HS-5 (cell line): ENCODE results near the gene CARMIL1.

Source experiments
- DNase-seq: peaks from one replicate; pipeline ENCODE4 v3.0.0-alpha.2; 2012; ENCODE audit warnings: low read depth

Gene CARMIL1

DNA sequence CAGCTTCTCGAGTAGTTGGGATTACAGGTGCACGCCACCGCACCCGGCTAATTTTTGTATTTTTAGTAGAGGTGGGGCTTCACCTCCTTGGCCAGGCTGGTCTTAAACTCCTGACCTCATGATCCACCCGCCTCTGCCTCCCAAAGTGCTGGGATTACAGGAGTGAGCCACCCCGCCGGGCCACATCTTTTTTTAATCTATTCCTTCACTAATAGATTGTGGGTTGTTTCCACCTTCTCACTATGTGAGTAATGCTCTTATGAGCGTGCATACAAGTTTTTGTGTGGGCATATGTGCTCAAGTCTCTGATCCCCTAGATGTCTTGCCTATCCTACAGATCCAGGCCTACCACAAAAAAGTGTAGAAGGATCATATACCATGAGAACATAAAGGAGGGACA is 30.7 kb downstream of the CARMIL1 start:
- no peak for DNase-seq

DNA sequence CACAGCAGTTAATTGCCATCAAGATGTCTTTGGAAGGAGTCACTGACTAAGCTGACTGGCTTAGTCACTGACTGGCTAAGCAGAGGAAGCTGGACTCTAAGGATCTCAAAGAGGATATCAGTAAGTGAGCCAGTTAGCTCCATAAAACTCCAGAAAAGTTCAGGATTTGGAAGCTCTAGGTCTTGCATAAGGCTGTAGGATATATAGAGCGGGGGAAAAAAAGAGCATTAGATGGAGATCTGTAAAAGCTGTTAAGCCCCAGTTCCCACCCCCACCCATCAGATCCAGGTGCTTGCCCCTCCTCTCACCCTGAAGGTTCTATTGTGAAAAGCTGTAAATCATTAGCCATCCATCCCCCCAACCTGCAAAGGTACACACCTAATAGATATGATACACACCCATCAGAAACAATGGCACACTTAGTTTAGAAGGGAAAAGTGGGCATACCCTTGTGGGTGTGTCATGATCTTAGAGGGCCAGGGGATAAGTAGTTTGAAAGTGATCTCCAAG is 32.2 kb downstream of the CARMIL1 start:
- peak; percentile 48 for DNase-seq

- DNase-seq, result peak; percentile 67
Measured at GRCh38 chr6:25312034-25312620, 33.0 kb downstream of the CARMIL1 start.

DNA sequence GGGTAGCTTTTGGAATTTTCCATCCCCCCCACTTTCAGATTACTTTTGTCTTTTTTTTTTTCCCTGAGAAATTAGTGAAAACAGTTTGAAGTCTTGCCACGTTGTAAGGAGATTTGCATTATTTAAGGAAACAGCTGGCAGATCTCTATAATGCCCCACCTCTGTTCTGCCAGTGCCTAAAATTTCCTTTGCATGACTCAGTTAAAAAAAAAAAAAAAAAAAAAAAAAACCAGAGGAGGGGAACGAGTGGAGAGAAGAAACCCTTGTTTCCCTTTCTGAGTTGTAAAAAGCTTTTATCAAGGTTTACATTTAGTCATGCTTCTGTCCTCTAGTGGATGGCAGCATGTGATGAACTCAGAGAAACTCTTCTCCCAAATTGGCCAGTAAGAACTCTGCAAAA is 33.5 kb downstream of the CARMIL1 start:
- peak; percentile 64 for DNase-seq

DNA sequence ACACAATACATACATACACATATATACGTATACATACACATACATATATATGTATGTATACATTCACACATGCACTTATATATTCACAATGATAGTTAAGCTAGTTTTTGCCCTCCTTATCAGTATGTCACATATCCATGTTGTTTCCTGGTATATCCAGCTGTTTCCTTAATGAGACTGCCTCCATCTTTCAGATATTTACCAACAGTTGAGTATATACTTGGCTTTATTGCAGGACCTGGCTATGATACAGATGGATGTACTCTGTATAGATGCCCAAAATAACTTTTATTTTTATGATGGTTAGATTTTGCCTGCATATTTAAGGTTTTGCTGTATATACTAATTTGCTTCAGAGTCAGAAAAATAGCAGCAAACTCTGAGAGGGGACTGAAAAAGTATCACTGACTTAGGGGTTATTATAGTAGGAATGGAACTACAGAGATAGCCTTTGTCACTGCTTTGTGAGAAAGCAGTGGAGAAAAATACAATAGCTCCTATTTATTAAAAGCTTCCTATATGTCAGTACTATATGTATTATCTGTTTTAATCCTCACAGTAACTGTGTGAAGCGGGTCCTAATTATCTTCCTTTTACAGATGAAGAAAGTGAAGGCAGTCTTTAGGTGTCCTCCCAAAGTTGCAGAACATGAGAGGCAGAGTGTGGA is 35.5 kb downstream of the CARMIL1 start:
- no peak for DNase-seq

DNA sequence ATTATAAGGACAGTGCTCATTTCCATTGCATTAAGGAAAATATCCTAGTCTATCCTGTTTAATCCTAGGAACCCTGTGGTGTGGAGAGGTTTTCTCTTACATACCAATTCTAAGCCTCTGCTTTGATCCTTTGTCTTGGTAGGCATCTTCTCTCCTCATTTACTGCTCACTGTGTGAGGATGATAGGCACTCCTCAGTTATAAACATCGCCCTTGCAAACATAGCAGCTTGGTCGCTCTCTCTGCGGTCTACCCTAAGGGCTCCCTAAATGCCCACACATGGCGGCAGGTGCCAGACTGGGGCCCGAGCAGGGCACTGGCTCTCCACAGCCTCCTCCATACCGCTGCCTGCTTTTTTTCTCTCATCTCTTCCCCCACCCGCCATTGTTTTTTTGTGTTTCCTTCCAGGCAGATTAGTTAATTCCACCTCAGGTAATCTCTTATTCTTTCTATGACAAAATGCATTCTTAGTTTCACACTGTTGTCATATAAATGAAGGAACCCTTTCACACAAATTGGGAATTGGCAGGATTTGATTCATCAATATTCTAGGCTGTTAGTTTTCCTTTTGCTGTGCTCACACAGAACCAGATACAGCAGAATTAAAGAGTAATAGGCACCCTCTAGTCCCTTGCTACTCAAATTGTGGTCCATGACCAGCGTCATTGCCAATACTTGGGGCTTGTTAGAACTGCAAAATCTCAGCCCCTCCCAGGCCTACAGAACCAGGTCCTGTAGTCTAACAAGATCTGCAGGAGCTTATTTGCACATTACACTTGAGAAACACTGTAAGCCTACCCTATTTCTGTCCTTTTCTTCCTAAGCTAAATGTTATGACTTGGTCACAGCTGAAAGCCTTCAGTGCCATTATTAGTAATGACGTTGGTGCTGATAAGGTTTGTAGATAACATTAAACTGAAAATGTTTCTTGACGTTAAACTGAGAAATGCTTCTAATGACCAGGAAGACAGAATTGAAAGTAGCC is 36.3 kb downstream of the CARMIL1 start:
- DNase-seq, result no peak

- DNase-seq, result no peak
Measured at GRCh38 chr6:25316626-25317025, 37.5 kb downstream of the CARMIL1 start.

DNA sequence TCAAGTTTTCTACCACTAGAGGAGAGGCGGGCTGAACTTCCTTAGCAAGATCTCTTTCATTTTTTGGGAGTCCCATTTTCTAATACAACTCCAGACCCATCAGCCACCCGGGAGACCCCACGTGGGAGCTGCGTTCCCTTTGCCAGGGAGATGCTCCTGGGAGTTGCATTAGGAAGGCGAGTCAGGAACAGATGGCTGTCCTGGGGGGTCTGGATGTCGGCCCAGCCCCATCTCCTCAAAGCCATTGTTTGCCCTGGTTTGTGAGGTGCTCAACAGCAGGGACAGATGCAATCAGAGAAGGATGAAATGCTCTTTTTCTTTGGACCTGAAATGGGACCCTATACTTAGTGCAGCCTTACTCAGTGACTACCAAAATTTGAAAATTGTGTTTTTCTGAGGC is 39.4 kb downstream of the CARMIL1 start:
- DNase-seq, result no peak

- no peak for DNase-seq
Measured at GRCh38 chr6:25320459-25320858, 41.3 kb downstream of the CARMIL1 start.

GRCh38 chr6:25322692-25323091 is 43.5 kb downstream of the CARMIL1 start:
- no peak for DNase-seq

DNA sequence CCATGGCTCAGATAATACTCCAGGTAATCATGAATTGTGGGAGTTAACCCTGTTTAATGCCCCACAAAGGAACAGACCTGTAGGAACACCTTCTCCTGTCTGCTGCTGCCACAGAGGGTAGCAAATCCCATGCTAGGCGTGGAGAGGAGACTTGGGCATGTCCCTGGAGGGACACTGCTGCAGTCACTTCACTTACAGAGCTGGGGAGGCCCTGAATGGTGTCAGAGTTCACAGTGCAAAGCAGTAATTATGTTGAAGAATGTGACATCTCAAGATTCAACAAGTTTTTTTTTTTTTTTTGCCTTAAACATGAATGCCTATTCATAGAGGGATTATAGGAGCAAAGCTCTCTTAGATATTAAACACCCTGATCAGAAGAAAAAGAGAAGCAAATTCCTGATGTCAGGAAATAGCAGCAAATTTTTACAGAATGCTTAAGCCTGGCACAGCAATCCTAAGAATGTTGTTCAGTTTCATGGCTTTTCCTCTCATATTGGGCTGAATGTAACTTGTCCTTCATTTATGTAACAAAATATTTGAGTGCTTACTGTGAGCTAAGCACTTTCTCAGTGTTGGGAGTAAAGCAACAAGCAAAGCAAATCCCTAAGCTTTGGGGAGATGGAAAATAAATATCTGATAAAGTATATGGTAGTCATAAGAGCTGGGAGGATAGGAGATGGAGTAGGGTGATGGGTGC is 45.0 kb downstream of the CARMIL1 start:
- no peak for DNase-seq

- DNase-seq, result no peak
Measured at GRCh38 chr6:25326126-25326525, 47.0 kb downstream of the CARMIL1 start.

- no peak for DNase-seq
Measured at GRCh38 chr6:25326960-25327359, 47.8 kb downstream of the CARMIL1 start.

GRCh38 chr6:25327432-25327831 is 48.3 kb downstream of the CARMIL1 start:
- DNase-seq, result no peak

DNA sequence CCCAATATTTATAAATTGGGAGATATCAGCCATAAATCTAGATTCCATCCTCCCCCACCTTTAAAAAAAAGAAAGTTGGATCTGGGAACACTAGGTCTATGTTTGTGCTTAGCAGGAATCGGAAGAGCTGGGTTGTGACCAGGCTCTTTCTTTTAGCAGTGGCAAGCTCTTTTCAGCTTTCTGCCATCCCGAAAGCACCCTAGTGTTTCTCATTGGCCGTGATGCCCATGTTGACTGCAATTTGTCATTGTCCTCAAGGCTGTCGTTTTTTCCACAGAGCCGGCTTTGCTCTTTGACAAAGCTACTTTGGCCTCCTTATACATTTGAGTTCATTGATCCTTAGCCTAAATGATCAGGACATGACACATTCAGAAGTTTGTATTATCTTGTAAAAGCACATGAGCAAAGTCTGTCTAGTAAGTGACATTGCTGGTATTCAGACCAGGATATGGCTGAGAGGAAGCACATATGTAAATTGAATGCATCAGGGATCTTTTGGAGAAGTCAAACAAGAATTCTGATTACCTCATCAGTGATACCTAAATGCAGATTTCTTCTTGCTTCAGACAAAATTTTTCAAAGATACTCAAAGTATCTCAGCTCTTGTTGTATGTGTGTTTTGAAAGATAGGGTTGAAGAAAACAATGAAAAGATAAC is 50.1 kb downstream of the CARMIL1 start:
- no peak for DNase-seq

GRCh38 chr6:25329982-25330381 is 50.8 kb downstream of the CARMIL1 start:
- DNase-seq, result no peak

DNA sequence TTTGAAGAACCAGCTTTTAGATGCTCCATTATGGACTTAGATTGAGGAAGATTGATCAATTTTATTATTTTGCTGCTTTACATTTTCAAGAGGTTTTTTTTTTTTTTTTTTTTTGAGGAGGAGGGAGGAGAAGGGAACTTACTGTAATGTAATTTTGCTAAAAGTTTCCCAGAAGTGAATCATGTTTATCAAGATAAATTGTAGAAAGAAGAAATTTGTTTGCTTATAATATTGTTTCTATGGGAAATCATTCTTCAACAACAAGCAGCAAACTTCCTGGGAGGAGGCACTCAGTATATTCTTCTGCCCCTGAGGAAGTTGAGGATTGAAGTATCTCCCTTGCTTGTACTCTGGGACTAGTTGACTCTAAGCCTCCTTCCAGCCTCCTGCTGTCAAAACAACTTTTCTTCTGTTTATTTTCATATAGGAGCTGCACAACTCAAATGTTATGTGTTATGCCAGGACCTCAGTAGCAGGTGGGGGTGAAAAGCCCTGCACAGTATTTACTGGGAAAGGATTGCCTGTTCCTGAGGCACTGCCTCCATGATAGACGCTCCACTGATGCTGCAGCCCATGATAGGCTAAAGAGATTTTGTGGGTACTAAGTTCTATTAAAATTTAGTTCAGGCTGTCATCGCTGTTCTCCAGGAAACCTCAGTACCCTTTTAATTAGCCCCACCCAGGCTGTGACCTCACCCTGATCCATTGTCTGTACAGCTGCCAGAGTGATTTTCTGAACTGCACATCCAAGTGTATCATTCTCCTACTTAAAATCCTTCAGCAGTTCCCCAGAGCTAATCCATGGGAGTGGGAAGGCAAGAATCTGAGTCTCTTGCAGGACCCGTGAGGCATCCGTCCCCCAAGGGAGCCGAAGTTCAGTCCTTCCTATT is 51.9 kb downstream of the CARMIL1 start:
- DNase-seq, result no peak

GRCh38 chr6:25332165-25332564 is 53.0 kb downstream of the CARMIL1 start:
- DNase-seq, result no peak

GRCh38 chr6:25332655-25333071 is 53.5 kb downstream of the CARMIL1 start:
- no peak for DNase-seq

- no peak for DNase-seq
Measured at GRCh38 chr6:25333471-25333870, 54.3 kb downstream of the CARMIL1 start.
